Small intestine (tissue), 7 donors: ENCODE results near the gene PLK5. TPM values are rescaled to one million over a fixed set of nuclear protein-coding genes. Genes with fewer than 3 reads are reported as not detected.
"Not testable (repeated sequence)": the region's sequence is repeated elsewhere in the genome, so short reads cannot be mapped to it uniquely, and the experiment has no call there.

ENCODE experiments used
- DNase-seq, 2 donors: peaks; one replicate each; pipeline versions ENCODE4 v3.0.0 to v3.0.0-alpha.2; 2013
- FAIRE-seq: peaks from 2 replicates; lab custom pipeline; 2012; peaks lifted over from hg19 to GRCh38; lab: Jason Lieb, UNC
- H3K27ac ChIP-seq, 3 donors: one replicate each; pipeline ENCODE4 v1.5.1; 2013; ENCODE audit warnings: low read length in 2 of 3, mild to moderate bottlenecking in 2 of 3, control low read depth in 1 of 3, inconsistent platforms in 1 of 3, low read depth in 1 of 3, moderate library complexity in 1 of 3
- H3K27me3 ChIP-seq, 3 donors: one replicate each; pipeline ENCODE4 v1.6.1; 2013; ENCODE audit warnings: low read length in 3 of 3, inconsistent platforms in 1 of 3; ENCODE audit not compliant: control insufficient read depth in 3 of 3, insufficient read depth in 3 of 3
- H3K36me3 ChIP-seq, 3 donors: one replicate each; pipeline ENCODE4 v1.6.1; 2013; ENCODE audit warnings: low read length in 3 of 3, inconsistent platforms in 1 of 3, low read depth in 1 of 3, mild to moderate bottlenecking in 1 of 3, moderate library complexity in 1 of 3; ENCODE audit not compliant: control insufficient read depth in 3 of 3, insufficient read depth in 2 of 3
- H3K4me1 ChIP-seq, 3 donors: one replicate each; pipeline ENCODE4 v1.6.1; 2013; ENCODE audit warnings: low read length in 2 of 3, inconsistent platforms in 1 of 3, low read depth in 1 of 3, mild to moderate bottlenecking in 1 of 3, moderate library complexity in 1 of 3; ENCODE audit not compliant: control insufficient read depth in 3 of 3, insufficient read depth in 2 of 3
- H3K4me3 ChIP-seq, 3 donors: one replicate each; pipeline ENCODE4 v1.5.1; 2013; ENCODE audit warnings: low read length in 3 of 3, control low read depth in 1 of 3, inconsistent platforms in 1 of 3, low read depth in 1 of 3, mild to moderate bottlenecking in 1 of 3, moderate library complexity in 1 of 3
- H3K9me3 ChIP-seq, 2 donors: one replicate each; pipeline ENCODE4 v1.6.1; 2013; ENCODE audit warnings: low read depth in 1 of 2, low read length in 1 of 2; ENCODE audit not compliant: control insufficient read depth in 2 of 2, insufficient read depth in 1 of 2
- WGBS, 3 donors: extraction: QIAGEN DNeasy Blood & Tissue Kit; methylation state at CpG; one replicate each; pipeline ENCODE4 v1.1.7; 2013; 5-methylcytosine and 5-hydroxymethylcytosine counted together
- polyA plus RNA-seq, 4 donors: library from polyadenylated mRNA; stranded (reverse) in 3 of 4; unstranded in 1 of 4; fragments of 200-250 nt in 3 of 4; fragments of 120-200 nt in 1 of 4; gene quantifications; one replicate each; pipeline versions ENCODE4 v1.2.1 to v1.2.3, GENCODE V29; 2013
- donor health status: healthy with polysubstance abuse.
- donor health status: control.
- donor health status: control.
- donor health status: Bipolar disorder and iron deficiency.
- donor health status: healthy.

Gene PLK5
- polyA plus RNA-seq, 4 donors, result 0.15 to 0.25 TPM; not detected in 2

- 51 to 64% (median 55%) methylated on average over 16 to 17 of the region's 17 CpGs for WGBS, 3 donors
- Histone ChIP-seq H3K9me3 (no peaks in the 10 kb centered on the region), H3K27me3 (peaks cover 28 to 51% (median 29%) of the 10 kb centered on the region in 3 donors), H3K36me3 (no peaks in the 10 kb centered on the region), H3K4me1 (no peaks in the 10 kb centered on the region), H3K27ac (no peak overlapping the region), H3K4me3 (no peak overlapping the region)
- FAIRE-seq, result no peak
- no peak for DNase-seq
Observed at GRCh38 chr19:1524972-1525325, 1.1 kb downstream of the PLK5 start.

GRCh38 chr19:1525343-1525742, 1.5 kb downstream of the PLK5 start:
- H3K27ac ChIP-seq, result no peak overlapping the region
- FAIRE-seq (no peak), DNase-seq (no peak)
- no peaks in the 10 kb centered on the region for H3K4me1 ChIP-seq
- H3K4me3 ChIP-seq, result no peak overlapping the region
- no peaks in the 10 kb centered on the region for H3K9me3 ChIP-seq
- H3K27me3 ChIP-seq, result peaks cover 28 to 47% (median 29%) of the 10 kb centered on the region in 3 donors
- no peaks in the 10 kb centered on the region for H3K36me3 ChIP-seq
- WGBS, 3 donors, result 37 to 60% (median 48%) methylated on average over 21 to 31 of the region's 31 CpGs

- H3K27me3 ChIP-seq, result peaks cover 28 to 46% (median 29%) of the 10 kb centered on the region in 3 donors
- H3K4me3 ChIP-seq, result no peak overlapping the region
- H3K36me3 ChIP-seq, result no peaks in the 10 kb centered on the region
- FAIRE-seq (no peak), DNase-seq (no peak)
- WGBS, 3 donors, result 60 to 79% (median 70%) methylated on average over 32 to 33 of the region's 33 CpGs
- no peaks in the 10 kb centered on the region for H3K4me1 ChIP-seq
- H3K27ac ChIP-seq, result no peak overlapping the region
- H3K9me3 ChIP-seq, result no peaks in the 10 kb centered on the region
Observed at GRCh38 chr19:1526066-1526778, 2.3 kb downstream of the PLK5 start.

GRCh38 chr19:1526979-1527649, 3.2 kb downstream of the PLK5 start:
- Histone ChIP-seq H3K4me1 (no peaks in the 10 kb centered on the region), H3K9me3 (no peaks in the 10 kb centered on the region), H3K27ac (no peak overlapping the region), H3K27me3 (peaks cover 26 to 41% (median 29%) of the 10 kb centered on the region in 3 donors), H3K36me3 (no peaks in the 10 kb centered on the region), H3K4me3 (no peak overlapping the region)
- 32 to 70% (median 48%) methylated on average over 17 to 18 of the region's 18 CpGs for WGBS, 3 donors
- FAIRE-seq (no peak), DNase-seq (no peak)

- H3K9me3 ChIP-seq, result no peaks in the 10 kb centered on the region
- WGBS, 3 donors, result 61 to 81% (median 62%) methylated on average over 27 of the region's 27 CpGs
- H3K4me3 ChIP-seq, result no peak overlapping the region
- FAIRE-seq (no peak), DNase-seq (no peak)
- no peak overlapping the region for H3K27ac ChIP-seq
- H3K4me1 ChIP-seq, result no peaks in the 10 kb centered on the region
- H3K36me3 ChIP-seq, result no peaks in the 10 kb centered on the region
- peaks cover 26 to 38% (median 29%) of the 10 kb centered on the region in 3 donors for H3K27me3 ChIP-seq
Observed at GRCh38 chr19:1527650-1528309, 3.9 kb downstream of the PLK5 start.

GRCh38 chr19:1528596-1529429, 4.9 kb downstream of the PLK5 start:
- FAIRE-seq (no peak), DNase-seq (no peak)
- H3K27ac ChIP-seq, result no peak overlapping the region
- H3K9me3 ChIP-seq, result no peaks in the 10 kb centered on the region
- no peak overlapping the region for H3K4me3 ChIP-seq
- no peaks in the 10 kb centered on the region for H3K4me1 ChIP-seq
- 77 to 80% (median 77%) methylated on average over 18 to 23 of the region's 23 CpGs for WGBS, 3 donors
- H3K36me3 ChIP-seq, result no peaks in the 10 kb centered on the region
- peaks cover 19 to 29% (median 24%) of the 10 kb centered on the region in 3 donors for H3K27me3 ChIP-seq

- FAIRE-seq (no peak), DNase-seq (no peak)
- H3K4me1 ChIP-seq, result no peaks in the 10 kb centered on the region
- no peaks in the 10 kb centered on the region for H3K9me3 ChIP-seq
- no peak overlapping the region for H3K4me3 ChIP-seq
- H3K36me3 ChIP-seq, result no peaks in the 10 kb centered on the region
- no peak overlapping the region for H3K27ac ChIP-seq
- H3K27me3 ChIP-seq, result peaks cover 17 to 27% (median 20%) of the 10 kb centered on the region in 3 donors
- 80 to 83% (median 82%) methylated on average over 16 of the region's 16 CpGs for WGBS, 3 donors
Observed at GRCh38 chr19:1529430-1529816, 5.5 kb downstream of the PLK5 start.

GRCh38 chr19:1530856-1531255, 7.0 kb downstream of the PLK5 start:
- not testable (repeated sequence) for FAIRE-seq, H3K36me3 ChIP-seq, H3K4me3 ChIP-seq, H3K9me3 ChIP-seq, H3K4me1 ChIP-seq, DNase-seq, H3K27ac ChIP-seq
- H3K27me3 ChIP-seq, result peaks cover 4 to 12% (median 10%) of the 10 kb centered on the region in 3 donors
- 86 to 91% (median 87%) methylated on average over 11 of the region's 11 CpGs for WGBS, 3 donors
